Measurements from ENCODE around the gene METTL21A.

METTL21A gene

GRCh38 chr2:207601774-207602173 is 23.4 kb downstream of the METTL21A start:
- no peak for TF ChIP-seq CTCF (conservative IDR thresholded peaks at IDR 0.05)
- no peak overlapping the region for H3K27ac ChIP-seq

- no peak overlapping the region for H3K27ac ChIP-seq
Observed at GRCh38 chr2:207600231-207600630, 25.0 kb downstream of the METTL21A start.

GRCh38 chr2:207599636-207600035 is 25.6 kb downstream of the METTL21A start:
- H3K27ac ChIP-seq = no peak overlapping the region
- TF ChIP-seq CTCF (conservative IDR thresholded peaks at IDR 0.05) = no peak

More at GRCh38 chr2:207600231-207600630, 25.0 kb downstream of the METTL21A start:
- TF ChIP-seq CTCF (conservative IDR thresholded peaks at IDR 0.05) = no peak

GRCh38 chr2:207594731-207595130 is 30.5 kb downstream of the METTL21A start:
- no peak for TF ChIP-seq CTCF (conservative IDR thresholded peaks at IDR 0.05)

GRCh38 chr2:207594264-207594663 is 30.9 kb downstream of the METTL21A start:
- no peak for TF ChIP-seq CTCF (conservative IDR thresholded peaks at IDR 0.05)
- H3K27ac ChIP-seq = no peak overlapping the region

More at GRCh38 chr2:207594731-207595130, 30.5 kb downstream of the METTL21A start:
- no peak overlapping the region for H3K27ac ChIP-seq

GRCh38 chr2:207593277-207593676 is 31.9 kb downstream of the METTL21A start:
- TF ChIP-seq CTCF (conservative IDR thresholded peaks at IDR 0.05) = no peak
- H3K27ac ChIP-seq = no peak overlapping the region

GRCh38 chr2:207589143-207589542 is 36.1 kb downstream of the METTL21A start:
- H3K27ac ChIP-seq = no peak overlapping the region
- no peak for TF ChIP-seq CTCF (conservative IDR thresholded peaks at IDR 0.05)
